Measurements from ENCODE around the gene ZSWIM4.
"Not testable (repeated sequence)": the region's sequence is repeated elsewhere in the genome, so short reads cannot be mapped to it uniquely, and the experiment has no call there.

The ZSWIM4 gene

GRCh38 chr19:13774217-13775191 is 20.7 kb upstream of the ZSWIM4 start, which contains the start of gene C19orf53:
C19orf53 (plus strand) TSS chr19:13774456; CDS start chr19:13774478, 22 bp downstream.
- ATAC-seq (ENCODE audit: low read depth) (peak; percentile 99), DNase-seq (ENCODE audit: low spot score) (peak; percentile 87)
- Histone ChIP-seq H3K36me3 (ENCODE audit: low read depth) (peaks cover 62% of the 10 kb centered on the region), H3K4me3 (ENCODE audit: severe bottlenecking) (peak within 1 kb of the TSS; percentile 61), H3K4me1 (ENCODE audit: insufficient read depth, poor library complexity, severe bottlenecking) (peaks cover 6% of the 10 kb centered on the region), H3K27me3 (ENCODE audit: insufficient read depth, poor library complexity, severe bottlenecking) (no peaks in the 10 kb centered on the region), H3K9me3 (ENCODE audit: severe bottlenecking) (no peaks in the 10 kb centered on the region), H3K27ac (ENCODE audit: poor library complexity, severe bottlenecking) (peak within 1 kb of the TSS; percentile 67)
- no peak for TF ChIP-seq CTCF (IDR thresholded peaks at IDR 0.05; ENCODE audit: poor library complexity, severe bottlenecking)

DNA sequence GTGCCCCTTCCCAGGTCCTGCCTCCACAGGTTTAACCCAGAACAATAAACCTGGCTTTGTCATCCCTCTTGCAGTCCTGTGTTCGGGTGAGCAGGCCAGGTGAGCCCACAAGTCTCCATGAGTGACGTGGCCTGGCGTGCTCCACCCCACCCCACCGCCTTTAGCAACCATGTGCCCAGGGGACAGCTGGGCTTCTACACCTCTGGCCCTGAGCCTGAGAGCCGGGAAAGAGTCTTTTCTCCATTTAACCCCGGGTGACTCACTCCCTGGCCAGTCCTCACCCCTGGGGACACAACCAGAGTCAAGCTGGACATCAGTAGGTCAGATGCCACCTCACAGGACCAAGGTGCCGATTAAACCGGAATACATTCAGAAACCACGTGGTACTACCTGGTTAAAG is 16.8 kb upstream of the ZSWIM4 start:
- H3K36me3 ChIP-seq (ENCODE audit: low read depth), result peaks cover 33% of the 10 kb centered on the region

GRCh38 chr19:13778847-13779246 is 16.4 kb upstream of the ZSWIM4 start:
- H3K4me1 ChIP-seq (ENCODE audit: insufficient read depth, poor library complexity, severe bottlenecking), result peaks cover 8% of the 10 kb centered on the region
- TF ChIP-seq CTCF (IDR thresholded peaks at IDR 0.05; ENCODE audit: poor library complexity, severe bottlenecking), result no peak
- H3K27ac ChIP-seq (ENCODE audit: poor library complexity, severe bottlenecking), result no peak overlapping the region
- H3K4me3 ChIP-seq (ENCODE audit: severe bottlenecking), result no peak overlapping the region
- peaks cover 33% of the 10 kb centered on the region for H3K36me3 ChIP-seq (ENCODE audit: low read depth)
- H3K27me3 ChIP-seq (ENCODE audit: insufficient read depth, poor library complexity, severe bottlenecking), result no peaks in the 10 kb centered on the region
- ATAC-seq (ENCODE audit: low read depth), result no peak
- no peak for DNase-seq (ENCODE audit: low spot score)
- no peaks in the 10 kb centered on the region for H3K9me3 ChIP-seq (ENCODE audit: severe bottlenecking)

More for the DNA sequence above, 16.8 kb upstream of the ZSWIM4 start:
- no peak for TF ChIP-seq CTCF (IDR thresholded peaks at IDR 0.05; ENCODE audit: poor library complexity, severe bottlenecking)
- ATAC-seq (ENCODE audit: low read depth), result no peak
- Histone ChIP-seq H3K9me3 (ENCODE audit: severe bottlenecking) (no peaks in the 10 kb centered on the region), H3K4me1 (ENCODE audit: insufficient read depth, poor library complexity, severe bottlenecking) (peaks cover 9% of the 10 kb centered on the region), H3K27me3 (ENCODE audit: insufficient read depth, poor library complexity, severe bottlenecking) (no peaks in the 10 kb centered on the region), H3K4me3 (ENCODE audit: severe bottlenecking) (no peak overlapping the region), H3K27ac (ENCODE audit: poor library complexity, severe bottlenecking) (no peak overlapping the region)
- no peak for DNase-seq (ENCODE audit: low spot score)

GRCh38 chr19:13779794-13780193 is 15.4 kb upstream of the ZSWIM4 start:
- not testable (repeated sequence) for H3K4me1 ChIP-seq (ENCODE audit: insufficient read depth, poor library complexity, severe bottlenecking); ATAC-seq (ENCODE audit: low read depth); DNase-seq (ENCODE audit: low spot score)

DNA sequence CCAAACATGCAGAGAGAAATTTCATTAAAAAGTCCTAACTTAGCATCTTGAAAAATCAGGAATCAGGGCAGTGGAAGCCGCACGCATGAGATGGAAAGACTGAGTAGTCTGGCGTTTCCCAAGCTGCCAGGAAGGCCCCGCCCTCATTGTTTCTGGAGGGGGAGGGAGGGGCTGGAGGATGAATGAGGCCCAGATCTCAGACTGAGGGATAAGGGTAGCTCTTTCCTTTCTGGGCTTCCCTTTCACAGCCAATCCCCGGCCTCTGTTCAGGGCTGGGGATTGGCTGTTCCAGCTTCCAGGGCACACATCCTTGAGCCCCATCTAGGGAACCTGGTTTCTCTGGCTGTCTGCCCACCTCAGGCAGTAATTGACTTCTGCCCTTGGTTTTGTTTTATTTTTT is 13.7 kb upstream of the ZSWIM4 start:
- Histone ChIP-seq H3K9me3 (ENCODE audit: severe bottlenecking) (no peaks in the 10 kb centered on the region), H3K4me1 (ENCODE audit: insufficient read depth, poor library complexity, severe bottlenecking) (peaks cover 3% of the 10 kb centered on the region), H3K36me3 (ENCODE audit: low read depth) (peaks cover 21% of the 10 kb centered on the region), H3K4me3 (ENCODE audit: severe bottlenecking) (no peak overlapping the region), H3K27ac (ENCODE audit: poor library complexity, severe bottlenecking) (no peak overlapping the region), H3K27me3 (ENCODE audit: insufficient read depth, poor library complexity, severe bottlenecking) (no peaks in the 10 kb centered on the region)
- DNase-seq (ENCODE audit: low spot score) (no peak), ATAC-seq (ENCODE audit: low read depth) (peak; percentile 74)
- TF ChIP-seq CTCF (IDR thresholded peaks at IDR 0.05; ENCODE audit: poor library complexity, severe bottlenecking), result no peak

More at GRCh38 chr19:13779794-13780193, 15.4 kb upstream of the ZSWIM4 start:
- not testable (repeated sequence) for H3K27me3 ChIP-seq (ENCODE audit: insufficient read depth, poor library complexity, severe bottlenecking); H3K9me3 ChIP-seq (ENCODE audit: severe bottlenecking); H3K27ac ChIP-seq (ENCODE audit: poor library complexity, severe bottlenecking); H3K4me3 ChIP-seq (ENCODE audit: severe bottlenecking)
- H3K36me3 ChIP-seq (ENCODE audit: low read depth), result peaks cover 33% of the 10 kb centered on the region

Measured in RWPE2 (cell line).